NCI-H128 (cell line): ENCODE results near the gene EDN3.

Source experiments
- DNase-seq: peaks from one replicate; lab custom pipeline; 2025; ENCODE audit not compliant: unreplicated experiment; lab: John Stamatoyannopoulos, UW

Gene EDN3

GRCh38 chr20:59360934-59361333, 60.5 kb downstream of the EDN3 start:
- no peak for DNase-seq

- no peak for DNase-seq
Observed at GRCh38 chr20:59361411-59361810, 61.0 kb downstream of the EDN3 start.

- no peak for DNase-seq
Observed at GRCh38 chr20:59363101-59363500, 62.7 kb downstream of the EDN3 start.

- DNase-seq, result no peak
Observed at GRCh38 chr20:59364611-59365010, 64.2 kb downstream of the EDN3 start.

GRCh38 chr20:59365611-59366285, 65.3 kb downstream of the EDN3 start:
- DNase-seq, result no peak

- no peak for DNase-seq
Observed at GRCh38 chr20:59371431-59371830, 71.0 kb downstream of the EDN3 start.

GRCh38 chr20:59374261-59374660, 73.8 kb downstream of the EDN3 start:
- DNase-seq, result no peak

GRCh38 chr20:59375541-59375940, 75.1 kb downstream of the EDN3 start:
- DNase-seq, result no peak
